NOMO-1 treated with DMSO at 0.1 percent for 48 hours (cell line): ENCODE results near the gene PACSIN1.

Experiments
- DNase-seq: peaks from one replicate; lab custom pipeline; 2025; ENCODE audit not compliant: unreplicated experiment; lab: John Stamatoyannopoulos, UW

PACSIN1 gene, protein sequence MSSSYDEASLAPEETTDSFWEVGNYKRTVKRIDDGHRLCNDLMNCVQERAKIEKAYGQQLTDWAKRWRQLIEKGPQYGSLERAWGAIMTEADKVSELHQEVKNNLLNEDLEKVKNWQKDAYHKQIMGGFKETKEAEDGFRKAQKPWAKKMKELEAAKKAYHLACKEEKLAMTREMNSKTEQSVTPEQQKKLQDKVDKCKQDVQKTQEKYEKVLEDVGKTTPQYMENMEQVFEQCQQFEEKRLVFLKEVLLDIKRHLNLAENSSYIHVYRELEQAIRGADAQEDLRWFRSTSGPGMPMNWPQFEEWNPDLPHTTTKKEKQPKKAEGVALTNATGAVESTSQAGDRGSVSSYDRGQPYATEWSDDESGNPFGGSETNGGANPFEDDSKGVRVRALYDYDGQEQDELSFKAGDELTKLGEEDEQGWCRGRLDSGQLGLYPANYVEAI

DNA sequence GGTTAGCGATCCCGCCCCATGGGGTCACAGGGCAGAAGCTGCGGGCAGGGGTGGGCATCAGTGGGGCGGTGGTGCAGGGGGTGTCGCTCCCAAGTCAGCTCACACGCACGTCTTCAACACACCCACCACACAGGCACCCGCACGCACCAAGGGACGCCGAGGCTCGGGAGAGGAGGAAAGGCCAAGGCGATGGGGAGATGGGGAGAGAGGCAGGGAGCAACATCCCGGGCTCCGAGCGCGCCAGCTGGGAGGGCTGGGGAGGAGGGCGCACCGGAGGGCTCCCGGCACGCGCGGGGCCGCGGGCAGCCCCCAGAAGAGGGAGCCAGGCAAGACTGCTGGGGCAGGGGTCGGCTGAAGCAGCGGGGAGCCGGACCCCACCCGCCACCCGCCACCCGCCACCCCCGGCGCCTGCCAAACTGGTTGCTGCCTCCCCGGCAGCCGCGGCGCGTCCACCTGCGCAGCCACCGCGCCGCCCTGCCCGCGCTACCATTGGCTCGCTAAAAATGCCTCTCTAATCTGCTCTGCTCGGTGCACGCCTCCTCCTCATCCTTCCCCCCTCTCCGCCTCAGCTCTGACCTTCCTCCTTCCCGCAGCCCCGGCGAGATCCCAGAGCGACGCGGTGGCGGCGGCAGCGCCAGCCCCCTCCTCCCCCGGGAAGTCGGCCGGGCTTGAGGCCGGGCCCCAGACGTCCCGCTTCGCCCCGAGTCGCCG lies at the start of gene PACSIN1:
TSS of gene PACSIN1 (plus strand) at position 546 of the 711 bp plus-strand sequence. CDS start 60,230 bp downstream, outside the sequence.
- peak; percentile 8 for DNase-seq

DNA sequence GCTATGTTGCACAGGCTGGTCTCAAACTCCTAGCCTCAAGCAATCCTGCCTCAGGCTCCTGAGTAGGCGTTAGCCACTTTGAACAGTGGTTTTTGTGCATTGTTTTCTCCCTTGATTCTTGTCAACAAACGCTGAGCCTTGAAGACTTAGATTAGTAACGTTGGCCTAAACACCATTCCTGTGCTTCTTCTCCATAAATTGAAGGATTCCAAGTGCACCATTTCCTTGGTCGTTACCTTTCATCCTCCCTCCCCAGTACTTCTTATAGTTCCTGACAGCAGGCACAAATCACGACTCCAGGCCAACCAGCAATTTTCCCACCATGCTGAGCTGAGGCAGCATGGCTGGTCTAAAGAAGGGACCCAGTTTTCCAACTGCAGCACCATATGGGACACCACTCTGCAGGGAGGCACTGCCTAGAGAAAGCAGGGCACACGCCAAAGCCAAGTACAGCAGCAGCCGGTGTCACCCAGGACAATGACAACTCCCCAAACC lies 49.0 kb upstream of the PACSIN1 start:
- no peak for DNase-seq

DNA sequence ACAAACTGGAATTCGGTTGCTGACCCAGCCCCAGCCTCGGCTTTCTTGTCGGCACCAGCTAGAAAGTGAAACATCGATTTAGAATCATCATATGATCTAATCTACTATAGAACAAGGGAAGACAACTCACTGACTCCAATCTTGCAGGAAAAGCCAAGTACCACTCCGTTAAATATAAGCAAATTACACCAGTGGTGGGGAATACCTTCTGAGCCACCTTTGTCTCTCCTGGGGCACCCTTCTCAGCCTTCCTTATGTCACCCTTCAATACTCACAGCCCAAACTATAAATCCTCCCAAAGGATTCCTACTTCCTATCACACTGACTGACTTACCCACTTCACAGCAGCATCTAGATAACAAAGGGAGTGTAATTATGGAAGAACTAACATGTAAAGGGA lies 47.5 kb upstream of the PACSIN1 start:
- DNase-seq = no peak

DNA sequence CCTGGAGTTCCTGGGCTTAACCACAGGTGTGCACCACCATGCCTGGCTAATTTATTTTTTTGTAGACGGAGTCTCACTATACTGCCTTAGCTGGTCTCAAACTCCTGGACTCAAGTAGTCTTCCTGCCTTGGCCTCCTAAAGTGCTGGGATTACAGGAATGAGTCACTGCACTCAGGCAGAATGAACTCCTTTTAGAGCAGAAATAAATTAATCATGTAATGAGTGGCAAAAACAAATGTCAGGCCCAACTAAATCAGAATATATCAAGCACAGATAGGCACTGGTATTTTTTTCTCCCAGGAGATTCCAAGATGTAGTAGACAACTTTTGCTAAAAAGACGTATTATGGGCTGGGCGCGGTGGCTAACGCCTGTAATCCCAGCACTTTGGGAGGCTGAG lies 42.6 kb upstream of the PACSIN1 start:
- DNase-seq = no peak

DNA sequence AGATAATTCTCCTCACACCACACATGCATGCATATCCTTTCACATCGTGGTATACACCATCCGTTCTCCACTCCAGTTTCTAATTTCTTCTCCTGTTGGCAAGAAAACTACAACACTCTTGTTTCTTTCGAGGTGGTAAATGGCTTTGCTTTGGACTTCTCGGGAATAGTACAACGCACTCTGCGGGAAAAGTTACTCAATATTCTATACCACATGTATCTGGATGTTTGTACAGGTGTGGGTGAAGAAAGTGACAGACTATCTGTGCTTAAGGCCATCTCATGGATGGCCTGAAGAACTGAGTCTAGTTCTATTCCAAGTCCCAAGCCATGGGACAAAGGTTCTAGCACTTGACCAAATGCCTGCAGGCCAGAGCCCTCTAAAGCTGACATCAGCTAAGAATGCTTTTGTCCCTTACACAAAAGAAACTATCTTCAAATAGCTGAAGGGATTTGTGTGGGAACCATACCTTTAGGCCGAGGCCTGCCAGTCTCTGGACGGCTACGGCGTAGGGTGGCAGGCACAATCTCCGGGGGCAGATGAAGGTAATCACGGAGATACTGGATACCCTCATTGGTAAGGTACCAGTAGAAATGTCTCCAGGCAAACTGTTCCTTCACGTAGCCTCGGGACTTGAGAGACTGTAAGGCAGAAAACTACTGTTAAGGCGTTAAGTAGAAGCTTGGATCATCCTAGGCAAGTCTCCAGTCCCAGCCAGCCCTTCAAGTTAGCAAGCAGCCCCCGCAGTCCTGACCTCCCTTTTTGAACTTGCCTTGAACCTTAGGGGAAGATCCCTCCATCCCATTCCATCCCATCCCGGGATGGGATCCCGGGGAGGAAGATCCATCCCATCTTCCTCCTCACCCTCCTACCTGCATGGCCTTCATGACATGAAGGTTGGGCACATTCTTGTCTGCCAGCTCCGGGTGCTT lies 41.4 kb upstream of the PACSIN1 start:
- no peak for DNase-seq

DNA sequence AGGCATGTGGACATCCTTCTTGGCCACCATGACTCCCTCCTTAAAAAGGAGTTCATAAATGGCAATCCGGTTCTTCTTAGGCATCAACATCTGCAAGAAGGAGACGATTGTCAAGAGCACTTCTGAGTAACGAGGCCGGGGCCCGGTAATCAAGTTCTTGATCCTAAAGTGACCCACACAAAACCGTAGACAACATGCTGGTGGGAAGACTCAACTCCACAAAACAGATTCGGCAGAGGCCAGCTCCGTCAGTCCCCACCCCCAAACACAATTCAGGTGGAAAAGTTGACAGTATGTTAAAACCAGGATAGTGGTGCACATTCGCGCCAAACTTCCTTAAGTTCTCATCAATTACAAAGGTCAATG lies 40.8 kb upstream of the PACSIN1 start:
- DNase-seq = no peak

DNA sequence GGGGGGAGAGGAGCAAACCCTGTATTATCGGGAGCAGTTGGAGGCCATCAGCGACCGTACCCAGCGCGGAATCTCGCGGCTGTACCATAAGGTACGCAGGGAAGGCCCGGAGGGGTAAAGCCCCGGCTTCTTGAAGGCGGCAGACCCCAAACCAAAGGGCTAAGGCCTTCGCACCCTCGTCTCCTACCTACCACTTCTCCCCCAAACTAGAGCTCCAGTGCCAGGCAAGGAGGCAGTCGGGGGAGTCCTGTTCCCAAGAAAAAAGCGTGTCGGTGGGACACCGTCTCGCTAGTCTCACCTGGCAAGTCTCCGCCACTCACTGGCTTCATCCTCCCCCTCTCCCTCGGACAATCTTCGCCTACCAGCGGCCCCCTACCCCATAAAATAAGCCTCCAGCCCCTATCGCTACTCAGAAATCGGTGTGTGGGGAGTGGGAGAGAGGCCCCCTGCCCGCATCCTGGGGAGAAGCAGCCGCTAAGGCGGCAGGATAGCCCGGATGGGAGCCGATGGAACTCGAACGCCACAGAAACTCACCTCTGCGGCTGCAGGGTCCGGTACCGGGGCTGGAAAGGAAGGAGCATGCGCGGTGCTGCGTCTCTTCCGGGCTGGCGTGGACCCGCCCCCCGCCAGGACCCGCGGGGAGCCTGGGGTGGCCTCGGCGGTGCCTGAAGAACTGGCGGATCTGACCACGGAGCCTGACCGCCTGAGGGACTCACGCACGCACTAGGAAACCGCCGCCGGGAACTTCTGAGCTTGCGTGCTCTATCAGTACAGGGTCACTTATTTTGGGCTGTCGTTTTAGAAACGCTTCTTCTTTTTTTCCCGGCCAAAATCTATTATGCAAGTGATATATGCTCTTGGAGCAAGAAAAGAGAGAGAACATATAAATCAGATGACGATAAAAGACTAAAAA lies 40.1 kb upstream of the PACSIN1 start, which contains the start of gene RPS10:
TSS of gene RPS10 (minus strand) at position 572 of the 913 bp plus-strand sequence. CDS start 848 bp downstream, outside the sequence.
- peak; percentile 87 for DNase-seq

DNA sequence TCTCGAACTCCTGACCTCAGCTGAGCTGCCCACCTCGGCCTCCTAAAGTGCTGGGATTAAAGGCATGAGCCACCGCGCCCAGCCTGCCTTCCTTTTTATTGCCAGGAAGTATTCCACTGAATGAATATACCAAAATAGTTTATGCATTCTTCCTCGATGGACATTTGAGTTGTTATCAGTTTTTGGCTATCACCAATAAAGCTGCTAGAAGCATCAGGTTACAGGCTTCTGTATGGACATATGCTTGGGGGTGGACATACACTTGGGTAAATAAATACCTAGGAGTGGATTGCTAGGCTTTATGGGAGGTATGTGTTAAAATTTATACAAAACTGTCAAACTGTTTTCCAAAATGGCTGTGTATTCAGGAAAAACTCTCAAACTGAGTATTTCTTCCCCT lies 30.0 kb upstream of the PACSIN1 start:
- DNase-seq = no peak

DNA sequence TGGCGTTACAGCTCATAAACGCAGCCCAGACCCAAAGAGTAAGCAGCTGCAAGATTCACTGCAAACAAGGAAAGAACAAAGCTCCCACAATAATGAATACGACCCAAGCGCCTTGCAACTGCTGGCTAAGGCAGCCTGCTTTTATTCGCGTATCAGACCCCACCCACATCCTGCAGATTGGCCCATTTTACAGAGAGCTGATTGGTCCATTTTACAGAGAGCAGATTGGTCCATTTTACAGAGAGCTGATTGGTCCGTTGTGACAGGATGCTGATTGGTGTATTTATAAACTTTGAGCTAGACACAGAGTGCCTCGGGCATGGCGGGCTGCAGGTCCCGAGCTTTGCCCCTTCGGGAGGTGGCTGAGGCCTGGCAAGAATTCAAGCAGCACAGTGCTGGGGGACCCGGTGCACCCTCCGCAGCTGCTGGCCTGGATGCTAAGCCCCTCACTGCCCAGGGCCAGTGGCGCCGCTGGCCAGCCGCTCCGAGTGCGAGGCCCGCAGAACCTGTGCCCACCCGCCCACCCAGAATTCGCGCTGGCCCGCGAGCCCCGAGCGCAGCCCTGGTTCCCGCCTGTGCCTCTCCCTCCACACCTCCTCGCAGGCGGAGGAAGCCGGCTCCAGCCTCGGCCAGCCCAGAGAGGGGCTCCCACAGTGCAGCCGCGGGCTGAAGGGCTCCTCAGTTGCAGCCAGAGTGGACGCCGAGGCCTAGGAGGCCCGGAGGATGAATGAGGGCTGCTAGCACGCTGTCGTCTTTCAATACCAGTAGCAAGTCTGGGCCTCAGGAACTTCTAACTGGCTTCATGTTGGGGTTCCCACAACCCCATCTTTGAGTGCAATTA lies 28.9 kb upstream of the PACSIN1 start:
- DNase-seq = no peak

DNA sequence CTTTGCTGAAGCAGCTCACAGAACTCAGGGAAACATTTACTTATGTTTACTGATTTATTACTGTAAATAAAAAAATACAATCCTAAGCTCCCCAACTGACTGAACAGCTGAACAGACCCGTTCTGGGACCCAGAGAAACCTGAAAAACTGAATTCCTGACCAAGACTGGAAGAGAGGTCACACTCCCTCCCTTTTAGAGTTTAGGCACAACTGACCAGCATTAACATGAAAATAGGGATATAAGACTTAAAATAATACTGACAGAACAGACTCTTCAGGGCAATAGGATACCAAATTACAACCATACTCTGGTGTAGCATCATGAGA lies 28.3 kb upstream of the PACSIN1 start:
- no peak for DNase-seq

DNA sequence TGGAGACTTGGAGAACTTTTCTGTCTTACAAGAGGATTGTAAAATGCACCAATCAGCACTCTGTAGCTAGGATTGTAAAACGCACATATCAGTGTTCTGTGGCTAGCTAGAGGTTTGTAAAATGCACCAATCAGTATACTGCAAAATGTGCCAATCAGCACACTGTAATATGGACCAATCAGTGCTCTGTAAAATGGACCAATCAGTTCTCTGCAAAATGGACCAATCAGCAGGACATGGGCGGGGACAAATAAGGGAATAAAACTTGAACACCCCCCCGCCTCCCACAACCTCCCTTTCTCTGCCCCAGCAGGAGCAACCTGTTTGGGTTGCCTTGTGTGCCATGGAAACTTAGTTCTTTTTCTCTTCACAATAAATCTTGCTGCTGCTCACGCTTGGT lies 27.2 kb upstream of the PACSIN1 start:
- no peak for DNase-seq

DNA sequence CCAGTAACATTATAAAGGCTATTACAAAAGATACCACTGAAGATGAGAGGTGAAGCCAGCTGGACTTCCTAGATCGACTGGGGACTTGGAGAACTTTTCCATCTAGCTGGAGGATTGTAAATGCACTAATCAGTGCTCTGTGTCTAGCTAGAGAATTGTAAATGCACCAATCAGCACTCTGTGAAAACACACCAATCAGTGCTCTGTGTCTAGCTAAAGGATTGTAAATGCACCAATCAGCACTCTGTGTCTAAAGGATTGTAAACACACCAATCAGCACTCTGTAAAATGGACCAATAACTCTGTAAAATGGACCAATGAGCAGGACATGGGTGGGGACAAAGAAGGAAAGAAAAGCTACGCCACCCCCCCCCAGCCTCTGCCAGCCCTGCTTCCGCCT lies 26.4 kb upstream of the PACSIN1 start:
- DNase-seq = no peak

DNA sequence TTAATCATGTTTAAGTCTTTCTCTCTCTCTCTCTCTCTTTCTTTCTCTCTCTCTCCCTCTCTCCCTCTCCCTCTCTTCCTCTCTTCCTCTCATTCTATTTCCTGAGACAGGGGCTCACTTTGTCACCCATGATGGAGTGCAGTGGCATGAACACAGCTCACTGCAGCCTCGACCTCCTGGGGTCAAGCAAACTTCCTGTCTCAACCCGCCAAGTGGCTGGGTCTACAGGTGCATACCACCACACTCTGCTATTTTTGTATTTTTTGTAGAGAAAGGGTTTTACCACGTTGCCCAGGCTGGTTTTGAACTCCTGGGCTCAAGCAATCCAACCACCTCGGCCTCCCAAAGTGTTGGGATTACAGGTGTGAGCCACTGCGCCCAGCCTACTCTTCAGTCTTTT lies 24.4 kb upstream of the PACSIN1 start:
- no peak for DNase-seq

DNA sequence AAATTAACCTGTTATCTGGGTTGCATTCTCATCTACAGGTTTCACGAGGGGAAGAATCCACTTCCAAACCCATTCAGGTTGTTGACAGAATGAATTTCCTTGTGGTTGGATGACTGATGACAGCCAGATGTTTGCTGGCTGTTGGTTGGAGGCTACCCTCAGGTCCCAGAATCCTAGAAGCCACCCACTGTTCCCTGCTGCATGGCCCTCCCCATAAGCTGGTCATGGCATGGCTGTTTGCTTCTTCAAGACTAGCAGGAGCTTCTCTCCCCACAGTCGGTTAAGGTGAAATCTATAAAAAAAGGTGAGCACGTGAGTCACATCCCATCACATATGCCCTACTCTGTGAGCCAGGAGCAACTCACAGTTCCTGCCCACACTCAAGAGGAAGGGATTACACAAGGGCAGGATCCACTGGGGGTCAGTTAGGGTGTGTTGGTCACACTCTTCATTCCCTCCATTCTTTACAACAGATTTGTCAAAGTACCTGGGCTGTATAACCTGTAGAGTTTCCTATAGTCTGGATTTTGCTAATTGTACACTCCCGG lies 20.5 kb upstream of the PACSIN1 start:
- DNase-seq = no peak

DNA sequence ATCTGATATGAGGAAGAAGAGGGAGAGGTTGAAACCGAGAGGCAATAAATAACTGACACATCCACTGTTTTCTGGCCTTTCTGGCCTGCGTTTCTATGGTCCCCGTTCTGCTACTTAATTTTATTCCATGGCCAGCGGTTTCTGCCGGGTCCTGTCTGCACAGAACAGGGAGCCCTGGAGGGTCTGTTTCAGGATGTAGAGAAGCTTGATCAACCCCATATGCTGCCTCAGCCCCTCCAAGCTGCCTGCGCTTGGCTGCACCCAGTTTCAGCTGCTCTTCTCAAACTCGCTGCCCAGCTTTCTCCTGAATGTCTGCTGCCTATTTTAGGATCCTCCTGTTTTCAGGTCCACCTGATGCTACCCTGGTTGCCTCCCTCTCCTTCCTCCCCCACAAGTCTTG lies 18.5 kb upstream of the PACSIN1 start:
- peak; percentile 5 for DNase-seq

DNA sequence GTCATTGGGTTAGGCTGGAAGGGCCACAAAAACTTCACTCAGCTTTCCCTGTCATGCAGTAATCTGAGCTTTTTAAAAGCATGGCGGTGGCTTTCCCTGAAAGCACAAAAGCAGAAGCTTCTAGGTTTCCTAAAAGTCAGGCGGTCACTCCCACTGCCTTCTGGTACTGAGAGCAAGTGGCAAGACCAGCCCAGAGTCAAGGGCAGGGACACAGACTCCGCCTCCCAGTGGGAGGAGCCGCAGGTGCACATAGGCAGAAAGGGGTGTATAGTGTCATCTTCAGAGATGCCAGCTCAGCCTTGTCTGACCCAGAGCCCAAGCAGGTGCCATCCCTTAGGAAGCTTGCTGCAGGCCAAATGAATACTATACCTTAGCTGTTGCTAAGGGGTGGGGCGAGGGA lies 18.0 kb upstream of the PACSIN1 start:
- DNase-seq = peak; percentile 35

DNA sequence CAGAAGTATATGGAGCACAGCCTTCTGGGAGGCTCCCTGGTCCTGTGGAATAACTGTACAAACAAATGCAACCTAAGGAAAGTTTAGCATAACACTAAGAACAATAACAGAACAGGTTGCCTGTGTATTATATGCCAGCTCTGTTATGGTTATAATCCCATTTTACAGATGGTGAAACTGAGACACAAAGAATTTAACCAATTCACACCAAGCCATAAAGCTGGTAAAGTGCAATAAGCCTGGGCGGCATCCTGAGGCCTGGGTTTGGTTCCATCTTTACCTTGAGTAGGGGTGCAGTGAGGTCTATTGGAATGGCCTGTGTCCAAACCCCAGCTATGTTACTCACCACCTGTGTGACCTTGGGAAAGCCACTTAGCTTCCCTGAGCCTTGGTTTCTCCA lies 14.7 kb upstream of the PACSIN1 start:
- no peak for DNase-seq

DNA sequence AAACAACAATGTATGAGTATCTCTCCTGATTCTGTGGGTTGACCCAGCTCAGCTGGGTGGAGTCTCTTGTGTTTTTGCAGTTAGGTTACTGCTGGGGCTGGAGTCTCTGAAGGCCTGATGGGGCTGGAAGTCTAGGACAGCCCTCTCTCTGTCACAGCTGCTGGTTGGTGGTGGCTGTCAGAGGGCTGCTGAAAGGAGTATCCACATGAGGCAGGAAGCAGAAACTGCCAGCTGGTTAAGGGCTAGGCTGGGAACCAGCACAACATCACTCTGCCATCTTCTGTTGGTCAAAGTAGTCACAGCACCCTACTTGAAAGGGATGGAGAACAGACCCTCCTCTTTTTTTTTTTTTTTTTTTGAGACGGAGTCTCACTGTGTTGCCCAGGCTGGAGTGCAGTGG lies 10.0 kb upstream of the PACSIN1 start:
- no peak for DNase-seq

DNA sequence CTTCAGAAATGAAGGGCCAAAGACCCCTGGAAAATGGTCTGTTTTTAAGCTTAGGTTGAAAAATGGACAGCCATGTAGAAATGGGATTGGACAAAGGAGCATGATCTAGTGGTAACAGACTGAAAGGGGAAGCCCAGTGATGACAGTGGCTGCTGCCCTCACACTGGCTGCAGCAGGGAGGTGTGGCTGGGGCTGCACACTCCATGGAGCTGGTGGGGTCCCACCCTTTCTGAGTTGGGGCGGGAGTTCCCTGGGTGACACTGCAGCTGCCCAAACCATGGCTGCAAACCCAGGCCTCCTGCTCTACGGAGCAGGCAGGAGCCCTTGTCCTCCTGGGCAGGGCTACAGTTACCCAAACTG lies 8.5 kb upstream of the PACSIN1 start:
- no peak for DNase-seq
